ENCODE measurements around the gene PRSS36.
A peak's percentile ranks its signal among the peaks of the same experiment; 100 is the strongest.

The PRSS36 gene

DNA sequence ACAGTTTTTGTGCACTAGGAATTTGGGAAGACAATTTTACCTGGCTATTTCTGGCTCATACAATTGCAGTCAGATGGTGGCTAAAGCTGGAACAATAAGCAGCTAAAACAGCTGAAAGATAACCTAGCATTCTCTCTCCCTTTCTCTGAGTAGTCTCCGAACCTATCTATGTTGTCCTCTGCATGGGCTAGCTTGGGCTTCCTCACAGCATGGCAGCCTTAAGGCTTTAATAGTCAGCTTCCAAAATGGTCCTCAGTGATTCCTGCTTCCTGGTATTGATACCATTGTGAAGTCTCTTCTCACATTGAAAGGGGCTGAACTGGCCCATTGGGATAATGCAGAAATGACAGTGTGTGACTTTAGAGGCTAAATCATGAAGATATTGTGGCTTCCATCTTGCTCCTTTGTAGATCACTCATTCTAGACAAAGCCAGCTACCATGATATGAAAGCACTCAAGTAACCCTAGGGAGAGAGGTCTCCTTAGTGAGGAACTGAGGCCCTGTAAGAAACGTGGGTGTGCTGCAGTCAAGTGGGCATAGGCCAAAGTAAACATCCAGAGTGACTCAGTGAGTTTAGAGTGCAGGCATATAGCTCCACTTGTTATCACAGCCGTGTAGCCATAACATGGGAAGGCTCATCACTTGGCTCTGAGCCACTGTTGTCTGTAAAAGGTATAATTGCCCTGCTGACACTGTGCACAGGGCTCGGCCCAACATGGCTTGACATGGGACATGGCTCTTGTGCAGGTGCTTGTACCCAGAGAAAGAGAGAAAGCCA lies 49.8 kb downstream of the PRSS36 start:
- no peak for DNase-seq (ENCODE audit: low read depth in 2 of 2)

- peak; percentile 83 to 91 for DNase-seq (ENCODE audit: low read depth in 2 of 2)
These were observed 55.3 kb downstream of the PRSS36 start, which contains the start of gene VKORC1 for GRCh38 chr16:31094424-31095120. Gene VKORC1 (minus strand): TSS chr16:31094797. CDS start chr16:31094729, 68 bp downstream.

GRCh38 chr16:31094088-31094423 lies 55.8 kb downstream of the PRSS36 start:
- no peak for DNase-seq (ENCODE audit: low read depth in 2 of 2)

GRCh38 chr16:31093132-31093703 lies 56.6 kb downstream of the PRSS36 start:
- no peak for DNase-seq (ENCODE audit: low read depth in 2 of 2)

DNA sequence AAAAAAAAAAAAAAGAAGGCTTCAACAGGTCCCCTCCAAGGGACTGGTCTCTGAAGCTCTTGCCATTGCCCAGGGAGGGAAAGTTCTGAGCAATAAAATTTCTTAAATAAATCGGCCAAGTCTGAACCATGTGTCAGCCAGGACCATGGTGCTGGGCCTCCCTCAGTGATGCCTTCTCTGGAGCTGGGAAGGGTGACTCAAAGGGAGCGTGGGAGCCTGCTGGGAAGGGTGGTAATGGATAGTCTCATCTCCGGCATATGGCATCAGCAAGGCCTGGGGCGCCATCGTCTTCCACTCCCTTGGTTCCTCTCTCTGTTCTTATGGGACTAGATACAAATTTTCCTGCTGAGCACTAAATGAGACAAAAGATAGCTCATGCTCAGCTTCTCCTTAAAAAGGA lies 57.5 kb downstream of the PRSS36 start:
- no peak for DNase-seq (ENCODE audit: low read depth in 2 of 2)

- no peak for DNase-seq (ENCODE audit: low read depth in 2 of 2)
These were observed 59.3 kb downstream of the PRSS36 start for GRCh38 chr16:31090540-31090939.

DNA sequence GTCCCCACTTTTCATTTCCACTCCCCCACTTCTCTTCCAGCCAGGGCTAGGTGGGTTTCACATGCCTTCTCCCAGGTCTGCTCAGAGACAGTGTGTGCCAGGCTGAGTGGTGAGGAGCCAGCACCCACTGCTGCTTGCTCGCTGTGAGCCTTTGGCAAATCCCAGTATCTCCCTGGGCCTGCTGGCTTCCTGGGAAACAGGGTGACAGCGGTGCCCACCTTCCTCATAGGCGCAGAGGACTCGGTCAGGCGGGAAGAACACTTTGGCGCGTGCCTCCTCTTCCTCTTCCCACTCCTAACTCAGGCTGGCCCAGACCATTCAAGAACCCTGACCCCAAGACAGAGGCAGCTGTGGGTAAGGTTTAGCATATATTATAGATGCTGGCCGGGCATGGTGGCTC lies 60.7 kb downstream of the PRSS36 start:
- DNase-seq (ENCODE audit: low read depth in 2 of 2) = no peak
